Neuronal stem cell (in vitro differentiated cells): ENCODE measurements around the gene PRRT1B.

Source experiments
- DNase-seq: peaks from one replicate; pipeline ENCODE4 v3.0.0-alpha.2; 2013; ENCODE audit warnings: low spot score
- H2AFZ ChIP-seq: one replicate; pipeline ENCODE4 v1.6.1; 2013; ENCODE audit warnings: mild to moderate bottlenecking, low read length, inconsistent platforms
- H2AK5ac ChIP-seq: 2 replicates; pipeline ENCODE4 v1.6.1; 2013; ENCODE audit warnings: low read depth, mild to moderate bottlenecking, inconsistent platforms, low read length, moderate library complexity, mixed read lengths
- H2BK120ac ChIP-seq: 2 replicates; pipeline ENCODE4 v1.6.1; 2013; ENCODE audit warnings: low read depth, mild to moderate bottlenecking, inconsistent platforms, low read length, moderate library complexity, mixed read lengths
- H2BK12ac ChIP-seq: one replicate; pipeline ENCODE4 v1.6.1; 2013; ENCODE audit warnings: low read length, inconsistent platforms
- H2BK15ac ChIP-seq: 2 replicates; pipeline ENCODE4 v1.6.1; 2013; ENCODE audit warnings: mild to moderate bottlenecking, low read length, inconsistent platforms, mixed read lengths
- H2BK5ac ChIP-seq: one replicate; pipeline ENCODE4 v1.6.1; 2013; ENCODE audit warnings: inconsistent platforms, mild to moderate bottlenecking, low read length, moderate library complexity
- H3K14ac ChIP-seq: one replicate; pipeline ENCODE4 v1.6.1; 2013; ENCODE audit warnings: low read length, inconsistent platforms
- H3K18ac ChIP-seq: 2 replicates; pipeline ENCODE4 v1.6.1; 2013; ENCODE audit warnings: low read length, inconsistent platforms
- H3K23ac ChIP-seq: 2 replicates; pipeline ENCODE4 v1.6.1; 2013; ENCODE audit warnings: low read depth, mild to moderate bottlenecking, mixed read lengths, low read length, inconsistent platforms; ENCODE audit not compliant: poor library complexity
- H3K27ac ChIP-seq: replicated peaks from 3 replicates; pipeline ENCODE4 v1.5.1; 2013; ENCODE audit warnings: low read length, inconsistent platforms
- H3K27me3 ChIP-seq, 3 experiments: 2 replicates each; pipeline ENCODE4 v1.6.1; 2013; ENCODE audit warnings: low read length in 3 of 3, mild to moderate bottlenecking in 2 of 3, inconsistent platforms in 1 of 3, low read depth in 1 of 3, mixed read lengths in 1 of 3, moderate library complexity in 1 of 3; ENCODE audit not compliant: control insufficient read depth in 3 of 3, insufficient read depth in 3 of 3
- H3K36me3 ChIP-seq, 2 donors: replicated peaks in 1 of 2; 2 replicates each; pipeline ENCODE4 v1.6.1; 2013; ENCODE audit warnings: low read length in 2 of 2; ENCODE audit not compliant: control insufficient read depth in 2 of 2, insufficient read depth in 2 of 2
- H3K4ac ChIP-seq: 2 replicates; pipeline ENCODE4 v1.6.1; 2013; ENCODE audit warnings: inconsistent platforms, mild to moderate bottlenecking, low read length, moderate library complexity
- H3K4me1 ChIP-seq, 2 donors: 1 replicate in 1 of 2; 2 replicates in 1 of 2; pipeline ENCODE4 v1.6.1; 2013; ENCODE audit warnings: low read length in 2 of 2, low read depth in 1 of 2; ENCODE audit not compliant: control insufficient read depth in 2 of 2, insufficient read depth in 1 of 2
- H3K4me2 ChIP-seq: one replicate; pipeline ENCODE4 v1.6.1; 2013; ENCODE audit warnings: mild to moderate bottlenecking, low read length, inconsistent platforms; ENCODE audit not compliant: insufficient read depth, poor library complexity, severe bottlenecking
- H3K4me3 ChIP-seq, 2 donors: 2 replicates each; pipeline ENCODE4 v1.5.1; 2013; ENCODE audit warnings: low read length in 2 of 2, mild to moderate bottlenecking in 2 of 2, inconsistent platforms in 1 of 2, moderate library complexity in 1 of 2
- H3K79me1 ChIP-seq: one replicate; pipeline ENCODE4 v1.6.1; 2013; ENCODE audit warnings: low read depth, mild to moderate bottlenecking, inconsistent platforms, low read length, moderate library complexity
- H3K9ac ChIP-seq: one replicate; pipeline ENCODE4 v1.6.1; 2013; ENCODE audit warnings: mild to moderate bottlenecking, low read depth, low read length, inconsistent platforms; ENCODE audit not compliant: poor library complexity
- H3K9me3 ChIP-seq, 2 donors: replicated peaks in 1 of 2; 2 replicates each; pipeline versions ENCODE3 to v1.6.1; 2013; ENCODE audit warnings: low read length in 2 of 2, mild to moderate bottlenecking in 2 of 2, inconsistent platforms in 1 of 2, low read depth in 1 of 2, mixed read lengths in 1 of 2, moderate library complexity in 1 of 2; ENCODE audit not compliant: control insufficient read depth in 2 of 2, insufficient read depth in 1 of 2
- H4K8ac ChIP-seq: one replicate; pipeline ENCODE4 v1.6.1; 2013; ENCODE audit warnings: low read depth, mild to moderate bottlenecking, inconsistent platforms, low read length, moderate library complexity
- H4K91ac ChIP-seq: one replicate; pipeline ENCODE4 v1.6.1; 2013; ENCODE audit warnings: low read length, low read depth, mild to moderate bottlenecking, inconsistent platforms; ENCODE audit not compliant: poor library complexity
- WGBS, 2 donors: extraction: QIAGEN DNeasy Blood & Tissue Kit; methylation state at CpG; one replicate each; pipeline ENCODE4 v1.1.7; 2013; ENCODE audit warnings: missing lambda C conversion rate in 2 of 2, mixed read lengths in 1 of 2; ENCODE audit not compliant: insufficient read length in 2 of 2, insufficient replicate concordance in 1 of 2; ENCODE audit errors: extremely low coverage in 2 of 2; 5-methylcytosine and 5-hydroxymethylcytosine counted together

Gene PRRT1B

GRCh38 chr9:131524665-131525315 is 20.5 kb upstream of the PRRT1B start:
- Histone ChIP-seq H2BK15ac (no peak overlapping the region), H3K4me1 (peaks cover 1 to 2% of the 10 kb centered on the region in 2 donors), H3K9me3 (no peaks in the 10 kb centered on the region), H2BK5ac (no peak overlapping the region), H4K8ac (no peak overlapping the region), H3K14ac (no peak overlapping the region), H3K9ac (no peak overlapping the region), H3K23ac (no peak overlapping the region), H3K4me3 (peak overlapping the region in 1 of 2 donors; percentile 36), H4K91ac (no peak overlapping the region), H3K27me3 (no peaks in the 10 kb centered on the region), H3K4ac (no peak overlapping the region), H2BK120ac (no peak overlapping the region), H3K79me1 (peaks cover 9% of the 10 kb centered on the region), H3K27ac (no peak overlapping the region), H3K18ac (no peak overlapping the region), H3K36me3 (peaks cover 77 to 100% of the 10 kb centered on the region in 2 donors), H2AK5ac (no peak overlapping the region), H2BK12ac (no peak overlapping the region), H2AFZ (no peak overlapping the region), H3K4me2 (no peak overlapping the region)
- no CpG with 5 or more reads among the region's 23 CpGs for WGBS, 2 donors
- DNase-seq, result no peak

GRCh38 chr9:131525643-131526565 is 19.4 kb upstream of the PRRT1B start:
- no peak overlapping the region for H3K4me2 ChIP-seq
- WGBS, 2 donors, result no CpG with 5 or more reads among the region's 19 CpGs
- no peak overlapping the region for H4K91ac ChIP-seq
- H2BK15ac ChIP-seq, result no peak overlapping the region
- H2AK5ac ChIP-seq, result no peak overlapping the region
- H2BK120ac ChIP-seq, result no peak overlapping the region
- no peak for DNase-seq
- no peak overlapping the region for H3K27ac ChIP-seq
- H3K14ac ChIP-seq, result no peak overlapping the region
- H3K18ac ChIP-seq, result no peak overlapping the region
- no peak overlapping the region for H3K4ac ChIP-seq
- peaks cover 8% of the 10 kb centered on the region in 2 donors for H3K4me1 ChIP-seq
- peak overlapping the region; percentile 57 for H3K9ac ChIP-seq
- peak overlapping the region; percentile 94 for H3K23ac ChIP-seq
- no peak overlapping the region for H4K8ac ChIP-seq
- H3K36me3 ChIP-seq, result peaks cover 70 to 96% of the 10 kb centered on the region in 2 donors
- no peak overlapping the region for H2BK12ac ChIP-seq
- H3K79me1 ChIP-seq, result peaks cover 17% of the 10 kb centered on the region
- H3K27me3 ChIP-seq, result no peaks in the 10 kb centered on the region
- no peak overlapping the region for H2AFZ ChIP-seq
- H2BK5ac ChIP-seq, result no peak overlapping the region
- no peak overlapping the region for H3K4me3 ChIP-seq
- H3K9me3 ChIP-seq, result no peaks in the 10 kb centered on the region

- no peak overlapping the region for H2BK120ac ChIP-seq
- peaks cover 8% of the 10 kb centered on the region in 2 donors for H3K4me1 ChIP-seq
- no peak overlapping the region for H2AFZ ChIP-seq
- WGBS, 2 donors, result no CpG with 5 or more reads among the region's 7 CpGs
- H3K4me2 ChIP-seq, result no peak overlapping the region
- no peak overlapping the region for H4K91ac ChIP-seq
- H3K4ac ChIP-seq, result no peak overlapping the region
- peak overlapping the region in 1 of 2 donors; percentile 53 for H3K4me3 ChIP-seq
- no peak overlapping the region for H3K18ac ChIP-seq
- H2BK12ac ChIP-seq, result no peak overlapping the region
- H3K9ac ChIP-seq, result no peak overlapping the region
- DNase-seq, result no peak
- H3K27me3 ChIP-seq, result no peaks in the 10 kb centered on the region
- no peak overlapping the region for H3K27ac ChIP-seq
- no peak overlapping the region for H2BK5ac ChIP-seq
- no peak overlapping the region for H3K23ac ChIP-seq
- H3K79me1 ChIP-seq, result peaks cover 16% of the 10 kb centered on the region
- no peaks in the 10 kb centered on the region for H3K9me3 ChIP-seq
- H2BK15ac ChIP-seq, result no peak overlapping the region
- no peak overlapping the region for H2AK5ac ChIP-seq
- H3K36me3 ChIP-seq, result peaks cover 52 to 73% of the 10 kb centered on the region in 2 donors
- no peak overlapping the region for H3K14ac ChIP-seq
- peak overlapping the region; percentile 23 for H4K8ac ChIP-seq
Measured at GRCh38 chr9:131528186-131528585, 17.1 kb upstream of the PRRT1B start.

- Histone ChIP-seq H3K4me2 (no peak overlapping the region), H4K91ac (no peak overlapping the region), H2BK15ac (no peak overlapping the region), H3K4me3 (peak overlapping the region; percentile 12 to 94), H3K9me3 (no peaks in the 10 kb centered on the region), H2AFZ (no peak overlapping the region), H3K27ac (no peak overlapping the region), H3K9ac (no peak overlapping the region), H3K36me3 (peaks cover 47 to 65% of the 10 kb centered on the region in 2 donors), H2BK5ac (no peak overlapping the region), H2AK5ac (no peak overlapping the region), H3K18ac (no peak overlapping the region), H3K79me1 (peaks cover 16% of the 10 kb centered on the region), H2BK12ac (no peak overlapping the region), H2BK120ac (no peak overlapping the region), H3K4ac (no peak overlapping the region), H4K8ac (no peak overlapping the region), H3K4me1 (peaks cover 8% of the 10 kb centered on the region in 2 donors), H3K23ac (peak overlapping the region; percentile 58), H3K27me3 (no peaks in the 10 kb centered on the region), H3K14ac (peak overlapping the region; percentile 31)
- no CpG with 5 or more reads among the region's 35 CpGs for WGBS, 2 donors
- DNase-seq, result no peak
Measured at GRCh38 chr9:131528886-131529505, 16.3 kb upstream of the PRRT1B start.
